NCI-H2081 (cell line): ENCODE data around the gene MAP3K4.

Source experiments
- DNase-seq, 2 experiments: peaks; one replicate each; lab custom pipeline; 2025; lab: John Stamatoyannopoulos, UW

Gene MAP3K4, protein sequence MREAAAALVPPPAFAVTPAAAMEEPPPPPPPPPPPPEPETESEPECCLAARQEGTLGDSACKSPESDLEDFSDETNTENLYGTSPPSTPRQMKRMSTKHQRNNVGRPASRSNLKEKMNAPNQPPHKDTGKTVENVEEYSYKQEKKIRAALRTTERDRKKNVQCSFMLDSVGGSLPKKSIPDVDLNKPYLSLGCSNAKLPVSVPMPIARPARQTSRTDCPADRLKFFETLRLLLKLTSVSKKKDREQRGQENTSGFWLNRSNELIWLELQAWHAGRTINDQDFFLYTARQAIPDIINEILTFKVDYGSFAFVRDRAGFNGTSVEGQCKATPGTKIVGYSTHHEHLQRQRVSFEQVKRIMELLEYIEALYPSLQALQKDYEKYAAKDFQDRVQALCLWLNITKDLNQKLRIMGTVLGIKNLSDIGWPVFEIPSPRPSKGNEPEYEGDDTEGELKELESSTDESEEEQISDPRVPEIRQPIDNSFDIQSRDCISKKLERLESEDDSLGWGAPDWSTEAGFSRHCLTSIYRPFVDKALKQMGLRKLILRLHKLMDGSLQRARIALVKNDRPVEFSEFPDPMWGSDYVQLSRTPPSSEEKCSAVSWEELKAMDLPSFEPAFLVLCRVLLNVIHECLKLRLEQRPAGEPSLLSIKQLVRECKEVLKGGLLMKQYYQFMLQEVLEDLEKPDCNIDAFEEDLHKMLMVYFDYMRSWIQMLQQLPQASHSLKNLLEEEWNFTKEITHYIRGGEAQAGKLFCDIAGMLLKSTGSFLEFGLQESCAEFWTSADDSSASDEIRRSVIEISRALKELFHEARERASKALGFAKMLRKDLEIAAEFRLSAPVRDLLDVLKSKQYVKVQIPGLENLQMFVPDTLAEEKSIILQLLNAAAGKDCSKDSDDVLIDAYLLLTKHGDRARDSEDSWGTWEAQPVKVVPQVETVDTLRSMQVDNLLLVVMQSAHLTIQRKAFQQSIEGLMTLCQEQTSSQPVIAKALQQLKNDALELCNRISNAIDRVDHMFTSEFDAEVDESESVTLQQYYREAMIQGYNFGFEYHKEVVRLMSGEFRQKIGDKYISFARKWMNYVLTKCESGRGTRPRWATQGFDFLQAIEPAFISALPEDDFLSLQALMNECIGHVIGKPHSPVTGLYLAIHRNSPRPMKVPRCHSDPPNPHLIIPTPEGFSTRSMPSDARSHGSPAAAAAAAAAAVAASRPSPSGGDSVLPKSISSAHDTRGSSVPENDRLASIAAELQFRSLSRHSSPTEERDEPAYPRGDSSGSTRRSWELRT (N-terminal part only)

GRCh38 chr6:160991406-160992060 is at the start of gene MAP3K4:
Gene MAP3K4, plus strand, starts transcription at chr6:160991769. Its CDS starts 163 bp downstream, at chr6:160991932.
- DNase-seq = peak; percentile 46 to 69

- no peak for DNase-seq
Measured at GRCh38 chr6:160943997-160944396, 47.6 kb upstream of the MAP3K4 start.

DNA sequence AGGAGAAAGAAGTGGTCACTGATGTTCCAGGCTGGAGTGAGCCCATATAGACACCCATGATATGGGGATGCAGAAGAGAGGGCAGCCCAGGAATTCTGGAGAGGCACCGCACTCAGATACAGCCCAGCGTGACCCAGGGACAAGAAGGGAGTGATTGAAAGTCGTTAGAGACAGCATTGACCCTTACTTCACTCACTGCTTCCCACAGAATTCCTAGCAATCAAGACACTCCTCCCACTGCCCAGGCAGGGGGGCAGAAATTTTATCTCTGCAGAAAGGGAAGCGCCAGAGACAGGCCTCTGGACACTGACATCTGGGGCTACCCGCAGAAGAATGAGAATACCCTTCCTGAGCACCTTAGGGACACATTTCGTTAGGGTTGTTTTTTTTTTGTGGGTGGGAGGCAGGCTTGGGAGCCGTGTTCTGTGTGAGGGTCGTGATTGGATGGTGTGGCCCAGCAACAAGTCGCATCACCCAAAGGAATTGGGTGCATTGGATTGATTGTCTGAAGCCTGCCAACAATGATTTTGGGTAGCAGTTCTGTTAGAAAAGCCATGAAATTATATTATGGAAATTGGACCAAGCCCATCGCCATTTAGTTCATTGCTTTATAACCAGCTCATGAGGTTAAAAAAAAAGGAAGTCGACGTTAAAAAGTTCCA is 45.9 kb upstream of the MAP3K4 start:
- no peak for DNase-seq

DNA sequence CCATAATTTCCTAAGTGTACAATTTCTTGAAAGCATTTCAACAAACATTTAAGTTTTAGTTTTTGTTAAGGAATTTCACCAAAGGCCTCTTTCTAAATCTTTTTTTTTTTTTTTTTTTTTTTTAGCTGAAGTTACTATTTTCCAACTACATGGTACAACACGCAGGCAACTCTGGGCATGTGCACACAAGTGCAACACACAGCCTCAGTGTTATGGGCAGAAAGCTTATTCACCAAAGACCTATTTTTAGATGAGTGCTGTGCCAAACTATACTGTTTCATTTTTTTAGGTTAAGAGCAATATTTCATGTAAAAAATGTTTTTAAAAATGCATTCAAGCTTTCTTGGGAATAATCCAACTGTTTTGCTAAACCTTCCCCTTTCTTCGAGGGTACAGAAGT is 42.0 kb upstream of the MAP3K4 start:
- DNase-seq = no peak

DNA sequence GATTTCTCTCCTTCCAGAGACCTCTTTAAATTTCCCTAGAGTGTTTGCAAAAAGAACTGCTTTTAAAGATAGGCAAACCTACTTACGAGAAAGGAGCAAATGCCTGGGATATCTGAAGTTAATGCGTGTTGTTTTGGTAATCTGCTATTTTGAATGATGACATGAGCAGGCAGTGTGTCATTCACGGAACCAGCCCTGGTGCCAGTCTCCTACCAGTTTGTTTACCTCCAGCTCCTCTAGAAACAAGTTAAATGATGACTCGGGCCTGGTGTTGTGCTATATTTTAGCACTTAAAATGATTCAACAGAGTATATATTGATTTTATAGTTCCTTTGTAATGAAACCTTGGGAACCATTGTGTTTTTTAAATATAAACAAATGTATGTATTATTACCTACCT is 41.1 kb upstream of the MAP3K4 start:
- no peak for DNase-seq

GRCh38 chr6:160951187-160952030 is 40.2 kb upstream of the MAP3K4 start:
- DNase-seq = no peak

DNA sequence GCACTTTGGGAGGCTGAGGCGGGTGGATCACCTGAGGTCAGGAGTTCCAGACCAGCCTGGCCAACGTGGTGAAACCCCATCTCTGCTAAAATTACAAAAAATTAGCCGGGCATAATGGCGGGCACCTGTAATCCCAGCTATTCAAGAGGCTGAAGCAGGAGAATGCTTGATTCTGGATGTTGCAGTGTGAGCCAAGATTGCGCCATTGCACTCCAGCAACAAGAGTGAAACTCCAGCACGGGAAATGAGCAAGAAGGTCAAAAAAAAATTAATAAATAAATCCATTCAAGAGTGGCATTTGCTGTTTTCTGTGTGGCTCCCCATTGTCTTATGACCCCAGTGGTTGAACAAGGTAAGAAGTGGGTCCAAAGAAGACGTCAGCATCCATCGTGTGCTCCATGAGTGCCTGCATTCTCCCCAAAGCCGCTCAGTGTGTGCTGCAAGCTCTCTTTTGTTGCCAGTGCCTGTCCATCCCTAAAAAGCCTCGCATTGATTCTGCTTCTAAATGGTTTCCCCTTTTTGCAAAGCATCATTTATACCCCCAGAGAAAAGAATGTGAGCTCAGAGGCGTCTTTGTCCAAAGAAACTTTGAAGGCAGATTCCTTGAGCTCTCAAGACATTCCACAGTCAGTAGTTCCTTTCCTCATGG is 38.8 kb upstream of the MAP3K4 start:
- no peak for DNase-seq

DNA sequence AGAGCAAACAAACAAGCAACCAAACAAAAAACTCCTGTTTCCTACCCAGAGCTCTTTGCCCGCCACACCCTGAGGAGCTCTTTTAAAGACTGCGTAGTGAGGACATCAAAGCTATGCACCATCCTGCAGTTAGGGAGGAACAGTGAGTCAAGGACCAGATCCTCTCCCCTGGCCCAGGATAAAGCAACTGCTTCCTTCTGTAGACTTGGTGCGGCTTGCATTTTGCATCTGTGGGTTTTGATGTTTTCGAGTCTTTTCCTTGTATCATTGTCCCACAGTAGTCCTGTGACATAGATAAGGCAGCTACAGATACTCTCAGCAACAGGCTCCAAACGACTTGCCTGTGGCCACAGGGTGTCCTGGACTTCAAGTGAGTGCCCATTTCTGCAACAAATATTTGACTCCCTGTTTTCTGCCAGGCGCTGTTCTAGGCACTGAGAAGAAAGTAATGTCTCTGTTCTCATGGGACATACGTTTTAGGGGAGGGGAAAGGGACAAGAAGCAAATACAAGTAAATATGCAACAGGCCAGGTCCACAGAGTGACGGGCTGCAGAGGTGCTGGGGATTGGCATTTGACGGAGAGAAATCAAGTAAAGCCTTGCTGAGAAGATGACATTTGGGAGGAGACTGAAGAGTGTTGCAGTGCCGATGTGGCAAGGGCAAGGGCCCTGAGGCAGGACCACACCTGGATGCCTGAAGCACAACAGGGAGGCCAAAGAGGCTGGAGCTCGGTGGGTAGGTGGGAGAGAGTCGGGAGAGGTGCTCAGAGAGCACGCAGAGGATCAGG is 35.9 kb upstream of the MAP3K4 start:
- DNase-seq = no peak

GRCh38 chr6:160956300-160957035 is 35.1 kb upstream of the MAP3K4 start:
- DNase-seq = no peak

DNA sequence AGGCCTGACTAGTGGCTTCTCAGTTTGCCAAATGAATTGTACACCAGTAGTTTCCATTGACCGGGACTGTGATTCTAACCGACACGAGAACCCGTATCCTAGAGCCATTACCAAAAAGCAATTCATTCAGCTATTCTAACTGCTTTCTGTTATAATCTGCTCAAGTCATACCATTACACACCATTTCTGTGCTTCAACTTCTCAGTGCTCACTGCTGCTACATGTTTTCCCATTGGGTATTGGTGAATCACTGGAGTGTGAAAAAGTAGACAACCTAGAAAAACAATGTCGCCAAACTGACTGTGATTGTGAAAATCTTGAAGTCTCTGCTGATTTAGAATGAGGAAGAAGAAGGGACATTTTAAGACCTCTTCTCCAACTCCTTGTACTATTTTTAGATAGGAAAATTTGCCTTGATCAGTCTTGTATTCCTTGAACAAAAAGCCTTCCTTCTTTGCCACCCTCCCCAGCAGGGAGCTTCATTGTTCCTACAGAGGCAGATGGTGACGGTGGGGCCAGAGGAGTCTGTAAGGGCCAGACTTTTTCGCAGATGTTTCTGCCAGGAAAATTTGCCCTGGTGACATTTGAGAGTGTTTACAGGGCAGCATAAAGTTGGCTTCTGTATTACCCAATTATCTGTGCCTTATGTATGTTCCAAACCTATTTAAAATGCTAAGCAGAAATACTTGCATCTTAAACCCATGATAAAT is 31.7 kb upstream of the MAP3K4 start:
- peak in 1 of 2 experiments; percentile 27 for DNase-seq

DNA sequence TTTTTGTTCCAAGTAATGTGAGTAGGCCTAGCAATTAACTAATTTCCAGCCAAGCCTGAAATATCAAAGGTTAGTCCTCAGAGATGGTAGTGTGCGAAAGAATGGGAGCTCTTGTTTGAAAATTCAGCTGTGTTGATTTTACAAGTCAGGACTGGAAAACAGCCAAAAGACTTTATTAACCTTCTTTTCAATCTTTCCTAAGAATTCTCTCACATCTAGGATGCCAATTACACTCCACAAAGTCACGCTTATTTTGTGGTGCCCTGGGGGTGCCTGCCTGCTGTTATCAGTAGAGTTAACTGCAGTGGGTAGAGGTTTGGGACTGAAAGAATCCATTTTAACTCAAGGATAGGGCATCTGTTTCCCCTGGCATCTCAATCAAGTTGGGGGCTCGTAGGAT is 30.7 kb upstream of the MAP3K4 start:
- peak; percentile 7 to 28 for DNase-seq

- no peak for DNase-seq
Measured at GRCh38 chr6:160962835-160963623, 28.5 kb upstream of the MAP3K4 start.

DNA sequence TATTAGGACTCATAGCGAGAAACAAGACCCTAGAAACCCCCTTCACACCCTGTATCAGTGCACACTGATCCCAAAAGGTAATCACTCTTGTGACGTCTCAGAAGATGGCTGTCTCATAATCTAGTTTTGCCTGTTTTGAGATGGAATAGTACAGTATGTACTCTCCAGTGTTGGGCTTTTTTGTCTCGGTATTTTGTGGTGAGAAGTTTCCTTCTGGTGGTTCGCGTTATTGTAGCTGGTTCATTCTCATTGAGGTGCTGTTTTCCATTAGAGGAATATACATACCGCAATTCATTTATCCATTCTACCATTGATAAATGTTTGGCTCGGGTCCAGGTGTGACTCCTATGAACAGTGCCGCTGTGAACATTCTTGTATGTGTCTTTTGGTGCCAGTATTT is 27.9 kb upstream of the MAP3K4 start:
- DNase-seq = no peak

- no peak for DNase-seq
Measured at GRCh38 chr6:160965893-160966292, 25.7 kb upstream of the MAP3K4 start.

DNA sequence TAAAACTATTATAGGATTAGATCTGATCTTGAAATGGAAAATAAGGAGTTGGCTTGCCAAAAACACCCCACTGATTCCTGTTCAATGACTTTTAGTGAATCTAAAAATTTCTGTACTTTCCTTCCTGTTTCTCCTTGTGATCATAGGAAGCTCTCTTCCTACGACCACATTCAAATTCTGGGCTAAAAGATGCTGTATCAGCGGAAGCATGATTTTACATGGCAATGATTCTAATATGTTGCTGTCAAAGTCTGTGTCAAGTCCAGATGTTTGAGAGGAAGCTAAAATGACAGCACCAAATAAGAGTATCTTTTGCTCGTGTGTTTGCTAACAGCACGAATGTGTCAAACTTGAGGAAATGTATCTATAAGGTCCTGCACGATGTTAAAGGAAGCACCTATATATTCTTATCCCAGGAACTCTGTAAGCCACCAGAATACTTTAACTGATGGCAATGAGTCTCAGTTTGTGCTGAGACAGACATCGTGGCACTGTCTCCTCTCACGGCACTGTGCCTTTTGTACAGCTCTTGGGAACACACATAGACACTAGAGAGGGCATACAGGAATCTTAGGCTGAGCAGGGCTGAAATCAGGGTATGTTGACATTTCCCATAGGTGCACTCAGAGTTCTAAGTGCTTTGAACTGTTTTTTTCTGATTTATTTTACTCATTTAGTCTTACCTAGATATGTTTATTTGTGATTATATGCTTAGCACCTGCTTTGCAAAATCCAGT is 24.9 kb upstream of the MAP3K4 start:
- no peak for DNase-seq

- DNase-seq = no peak
Measured at GRCh38 chr6:160967351-160967750, 24.2 kb upstream of the MAP3K4 start.
